WI38 (cell line): Measurements from ENCODE around the gene PIK3C3.
"Not testable (repeated sequence)": the region's sequence is repeated elsewhere in the genome, so short reads cannot be mapped to it uniquely, and the experiment has no call there.

Experiments used
- H3K4me3 ChIP-seq: 2 replicates; pipeline ENCODE4 v1.5.1; 2011; ENCODE audit warnings: low read depth, mild to moderate bottlenecking, control low read depth, low read length
- TF ChIP-seq, protein P1 (sequence below): IDR thresholded peaks from 2 replicates; pipeline ENCODE4 v1.5.1; 2012; ENCODE audit warnings: low read depth, mild to moderate bottlenecking, control low read depth, low read length

PIK3C3 gene

GRCh38 chr18:42105394-42105793 lies 150.4 kb downstream of the PIK3C3 start:
- no peak overlapping the region for H3K4me3 ChIP-seq
- TF ChIP-seq, protein P1, sequence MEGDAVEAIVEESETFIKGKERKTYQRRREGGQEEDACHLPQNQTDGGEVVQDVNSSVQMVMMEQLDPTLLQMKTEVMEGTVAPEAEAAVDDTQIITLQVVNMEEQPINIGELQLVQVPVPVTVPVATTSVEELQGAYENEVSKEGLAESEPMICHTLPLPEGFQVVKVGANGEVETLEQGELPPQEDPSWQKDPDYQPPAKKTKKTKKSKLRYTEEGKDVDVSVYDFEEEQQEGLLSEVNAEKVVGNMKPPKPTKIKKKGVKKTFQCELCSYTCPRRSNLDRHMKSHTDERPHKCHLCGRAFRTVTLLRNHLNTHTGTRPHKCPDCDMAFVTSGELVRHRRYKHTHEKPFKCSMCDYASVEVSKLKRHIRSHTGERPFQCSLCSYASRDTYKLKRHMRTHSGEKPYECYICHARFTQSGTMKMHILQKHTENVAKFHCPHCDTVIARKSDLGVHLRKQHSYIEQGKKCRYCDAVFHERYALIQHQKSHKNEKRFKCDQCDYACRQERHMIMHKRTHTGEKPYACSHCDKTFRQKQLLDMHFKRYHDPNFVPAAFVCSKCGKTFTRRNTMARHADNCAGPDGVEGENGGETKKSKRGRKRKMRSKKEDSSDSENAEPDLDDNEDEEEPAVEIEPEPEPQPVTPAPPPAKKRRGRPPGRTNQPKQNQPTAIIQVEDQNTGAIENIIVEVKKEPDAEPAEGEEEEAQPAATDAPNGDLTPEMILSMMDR, result no peak

DNA sequence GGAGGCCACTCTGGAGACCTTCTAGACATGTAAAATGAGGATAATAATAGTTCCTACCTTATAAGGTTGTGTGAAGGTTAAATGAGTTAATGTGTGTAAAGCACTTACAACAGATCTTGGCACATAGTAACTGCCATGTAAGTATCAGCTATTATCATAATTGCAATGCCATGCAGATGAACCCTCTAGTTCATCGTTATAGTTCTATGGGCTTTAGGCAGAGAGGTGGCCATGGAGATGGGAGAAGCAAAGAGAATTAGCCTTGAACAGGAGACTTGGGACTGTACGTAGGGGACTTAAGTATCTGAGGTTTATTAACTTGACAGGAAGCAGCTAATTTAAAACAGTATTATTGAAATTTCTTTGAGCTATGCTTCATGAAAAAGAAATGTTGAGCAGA lies 151.8 kb downstream of the PIK3C3 start:
- TF ChIP-seq, protein P1, result no peak

DNA sequence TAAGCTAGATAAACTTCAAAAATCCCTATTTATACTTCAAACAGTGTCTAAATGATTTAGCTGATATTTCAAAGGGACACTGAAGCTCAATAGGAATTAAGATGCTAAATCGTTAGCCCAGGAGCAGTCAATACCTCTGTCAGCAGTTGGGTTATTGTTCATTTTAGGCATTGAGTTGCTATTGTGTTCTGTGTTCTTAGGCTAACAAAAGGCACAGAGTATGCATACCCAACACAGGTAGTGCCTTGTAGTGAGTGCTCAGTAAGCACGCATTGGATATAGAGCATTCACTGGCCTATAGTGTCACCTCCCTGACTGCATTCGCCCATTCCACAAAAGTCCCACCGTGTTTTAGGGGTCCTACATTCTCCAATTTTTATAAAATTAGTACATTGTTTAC lies 152.3 kb downstream of the PIK3C3 start:
- TF ChIP-seq, protein P1, result no peak
- no peak overlapping the region for H3K4me3 ChIP-seq

More for the DNA sequence above, 151.8 kb downstream of the PIK3C3 start:
- no peak overlapping the region for H3K4me3 ChIP-seq

DNA sequence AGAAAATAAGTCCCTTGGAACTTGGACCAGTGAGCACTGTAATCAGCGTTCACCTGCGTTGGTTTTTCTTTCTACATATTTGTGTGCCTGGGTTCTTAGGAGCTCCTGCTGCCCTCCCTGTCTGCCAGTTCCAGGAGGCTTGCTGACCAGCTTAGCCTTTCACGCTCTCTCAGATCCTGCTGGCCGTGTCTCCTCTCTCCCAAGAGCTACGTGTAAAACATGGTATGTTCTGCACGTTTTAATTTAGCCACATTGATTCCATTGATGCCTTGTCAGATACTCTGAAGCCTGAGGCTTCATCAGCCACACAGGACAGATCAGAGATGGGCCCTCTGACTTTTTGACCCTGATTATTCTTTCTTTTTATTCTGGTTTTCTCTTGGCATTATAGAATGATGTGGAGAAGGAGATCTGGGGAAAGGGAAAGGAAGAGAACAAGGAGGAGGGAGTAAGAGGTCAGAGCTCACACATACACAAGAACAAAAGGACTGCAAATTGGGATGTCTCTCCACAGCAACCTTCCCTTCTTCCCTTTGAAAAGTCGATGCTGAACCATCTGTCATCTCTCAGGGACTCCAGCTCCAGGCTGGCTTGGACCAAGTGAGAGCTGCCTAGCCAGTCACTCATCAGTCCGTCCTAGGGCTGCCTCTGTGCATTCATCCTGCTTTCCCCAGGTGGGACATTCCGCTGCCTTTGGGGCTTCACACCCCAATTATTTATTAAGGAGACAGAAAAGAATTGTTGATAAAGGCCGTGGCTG lies 152.8 kb downstream of the PIK3C3 start:
- no peak overlapping the region for H3K4me3 ChIP-seq
- TF ChIP-seq, protein P1, result no peak

GRCh38 chr18:42112147-42112546 lies 157.1 kb downstream of the PIK3C3 start:
- not testable (repeated sequence) for H3K4me3 ChIP-seq

- TF ChIP-seq, protein P1, result no peak
Observed at GRCh38 chr18:42112657-42113420, 157.8 kb downstream of the PIK3C3 start.

DNA sequence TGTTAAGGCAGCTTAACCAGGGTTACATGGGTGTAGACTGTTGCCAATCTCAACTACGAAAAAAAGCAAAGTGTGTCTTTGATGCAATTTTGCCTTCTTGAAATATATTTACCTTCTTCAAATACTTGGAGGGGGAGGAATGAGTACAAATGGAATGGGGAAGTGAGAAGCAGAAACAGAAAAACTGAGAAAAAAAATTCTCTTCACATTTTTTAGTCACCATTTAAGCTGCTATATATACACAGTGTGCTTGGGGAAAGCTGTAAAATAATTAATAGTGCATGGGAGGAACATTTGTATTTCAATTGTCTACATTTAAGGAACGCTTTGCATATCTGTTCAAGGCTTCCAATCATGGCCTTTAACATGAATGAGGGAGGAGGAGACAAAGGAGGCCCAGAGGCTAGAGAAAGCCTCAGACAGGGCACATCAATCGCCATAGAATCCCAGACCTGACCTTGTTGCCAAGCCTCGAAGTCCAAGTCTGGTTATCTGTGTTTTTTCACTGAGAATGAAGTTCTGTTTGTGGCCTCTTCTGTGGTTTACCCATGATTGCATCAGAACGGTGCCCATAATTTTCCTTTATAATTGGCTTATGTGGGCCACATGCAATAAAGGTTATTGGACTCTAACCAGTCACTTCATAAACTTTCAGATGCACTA lies 158.6 kb downstream of the PIK3C3 start:
- TF ChIP-seq, protein P1, result no peak
- H3K4me3 ChIP-seq, result no peak overlapping the region

More at GRCh38 chr18:42112657-42113420, 157.8 kb downstream of the PIK3C3 start:
- H3K4me3 ChIP-seq, result no peak overlapping the region
